Smooth muscle cell (in vitro differentiated cells): ENCODE measurements around the gene NT5DC3. TPM values are rescaled to one million over a fixed set of nuclear protein-coding genes. Genes with fewer than 3 reads are reported as not detected.

Source experiments
- DNase-seq: peaks from one replicate; lab custom pipeline; 2025; ENCODE audit not compliant: unreplicated experiment; lab: John Stamatoyannopoulos, UW
- H2AFZ ChIP-seq: fragments of 200-600 bp; sonication (generic); 2 replicates; pipeline ENCODE4 v1.6.0; 2016; ENCODE audit warnings: antibody characterized with exemption, low read depth, mild to moderate bottlenecking
- H3F3A ChIP-seq: fragments of 200-600 bp; sonication (generic); 2 replicates; pipeline ENCODE4 v1.6.0; 2017; ENCODE audit warnings: antibody characterized with exemption, low read depth
- H3K27ac ChIP-seq: fragments of 200-600 bp; sonication (generic); 2 replicates; pipeline ENCODE4 v1.5.1; 2016; ENCODE audit warnings: low read depth, mild to moderate bottlenecking
- H3K27me3 ChIP-seq: fragments of 200-600 bp; sonication (generic); 2 replicates; pipeline ENCODE4 v1.6.1; 2016; ENCODE audit warnings: low read depth, mild to moderate bottlenecking
- H3K36me3 ChIP-seq: fragments of 200-600 bp; sonication (generic); 2 replicates; pipeline ENCODE4 v1.5.1; 2016; ENCODE audit warnings: low read depth
- H3K4me1 ChIP-seq: fragments of 200-600 bp; sonication (generic); 2 replicates; pipeline ENCODE4 v1.5.1; 2016; ENCODE audit warnings: low read depth
- H3K4me2 ChIP-seq: fragments of 200-600 bp; sonication (generic); 2 replicates; pipeline ENCODE4 v1.6.0; 2016; ENCODE audit warnings: mild to moderate bottlenecking
- H3K4me3 ChIP-seq: fragments of 200-600 bp; sonication (generic); 2 replicates; pipeline ENCODE4 v1.5.1; 2016; ENCODE audit warnings: mild to moderate bottlenecking
- H3K79me2 ChIP-seq: fragments of 200-600 bp; sonication (generic); 2 replicates; pipeline ENCODE4 v1.6.0; 2016; ENCODE audit warnings: low read depth, mild to moderate bottlenecking
- H3K9ac ChIP-seq: fragments of 200-600 bp; sonication (generic); 2 replicates; pipeline ENCODE4 v1.6.0; 2016; ENCODE audit warnings: low read depth
- H3K9me3 ChIP-seq: fragments of 200-600 bp; sonication (generic); replicated peaks from 2 replicates; pipeline ENCODE4 v1.5.1; 2016; ENCODE audit warnings: low read depth
- H4K20me1 ChIP-seq: fragments of 200-600 bp; sonication (generic); 2 replicates; pipeline ENCODE4 v1.6.0; 2016; ENCODE audit warnings: low read depth
- CTCF ChIP-seq: fragments of 200-600 bp; sonication (generic); IDR thresholded peaks from 2 replicates; pipeline ENCODE4 v1.5.1; 2017; ENCODE audit warnings: borderline replicate concordance, mild to moderate bottlenecking, antibody characterized with exemption; ENCODE audit not compliant: insufficient read depth, poor library complexity, severe bottlenecking
- WGBS: methylation state at CpG from one replicate; pipeline ENCODE4 v1.1.7; 2016; ENCODE audit warnings: low lambda C conversion rate; 5-methylcytosine and 5-hydroxymethylcytosine counted together
- polyA plus RNA-seq: library from polyadenylated mRNA; unstranded; fragments of >200 nt; fragmentation: Nextera tagmentation; extraction: Ambion mirVana; gene quantifications from 2 replicates; pipeline ENCODE4 v1.2.1, GENCODE V29; 2016
- total RNA-seq: library from RNA; depleted of rRNA; stranded (reverse); fragments of >200 nt; gene quantifications from 2 replicates; pipeline ENCODE4 v1.2.3, GENCODE V29; 2014

The NT5DC3 gene
- total and polyA plus RNA-seq, 2 experiments from 2014 or later = 0.57 to 1.4 TPM

GRCh38 chr12:103801709-103802585 is 39.1 kb downstream of the NT5DC3 start:
- H3K36me3 ChIP-seq = no peaks in the 10 kb centered on the region
- no peaks in the 10 kb centered on the region for H3K79me2 ChIP-seq
- H3K4me1 ChIP-seq = no peaks in the 10 kb centered on the region
- no peak overlapping the region for H3K27ac ChIP-seq
- H3K9ac ChIP-seq = no peak overlapping the region
- DNase-seq = no peak
- H3K9me3 ChIP-seq = no peaks in the 10 kb centered on the region
- no peak overlapping the region for H2AFZ ChIP-seq
- no peak overlapping the region for H3K4me2 ChIP-seq
- H4K20me1 ChIP-seq = no peaks in the 10 kb centered on the region
- H3K4me3 ChIP-seq = no peak overlapping the region
- H3F3A ChIP-seq = peaks cover 6% of the 10 kb centered on the region
- WGBS = 96% methylated on average over 11 of the region's 11 CpGs
- TF ChIP-seq CTCF = no peak
- no peaks in the 10 kb centered on the region for H3K27me3 ChIP-seq

- Histone ChIP-seq H3K9ac (no peak overlapping the region), H3K27ac (no peak overlapping the region), H2AFZ (no peak overlapping the region), H3K4me2 (no peak overlapping the region), H3K27me3 (no peaks in the 10 kb centered on the region), H3K9me3 (no peaks in the 10 kb centered on the region), H3K36me3 (no peaks in the 10 kb centered on the region), H4K20me1 (no peaks in the 10 kb centered on the region), H3K4me3 (no peak overlapping the region), H3F3A (no peaks in the 10 kb centered on the region), H3K79me2 (no peaks in the 10 kb centered on the region), H3K4me1 (no peaks in the 10 kb centered on the region)
- no peak for TF ChIP-seq CTCF
- WGBS = 84% methylated on average over 16 of the region's 16 CpGs
- DNase-seq = no peak
These were observed 40.9 kb downstream of the NT5DC3 start for GRCh38 chr12:103799857-103800771.

- no peaks in the 10 kb centered on the region for H3K4me1 ChIP-seq
- H3K27ac ChIP-seq = no peak overlapping the region
These were observed 41.6 kb downstream of the NT5DC3 start for GRCh38 chr12:103799504-103799856.

More at GRCh38 chr12:103799504-103799856, 41.6 kb downstream of the NT5DC3 start:
- Histone ChIP-seq H3K36me3 (no peaks in the 10 kb centered on the region), H3K79me2 (no peaks in the 10 kb centered on the region), H3K27me3 (no peaks in the 10 kb centered on the region), H3K4me3 (no peak overlapping the region), H3K4me2 (no peak overlapping the region), H3K9me3 (no peaks in the 10 kb centered on the region), H2AFZ (no peak overlapping the region), H4K20me1 (no peaks in the 10 kb centered on the region), H3F3A (no peaks in the 10 kb centered on the region), H3K9ac (no peak overlapping the region)
- no peak for TF ChIP-seq CTCF
- WGBS = over 99% methylated on average over 4 of the region's 4 CpGs
- DNase-seq = no peak
